ENCODE measurements around the gene STXBP1. TPM values are rescaled to one million over a fixed set of nuclear protein-coding genes. Genes with fewer than 3 reads are reported as not detected.

STXBP1 gene
- total RNA-seq, 2 experiments from 2014 or later, result 1.9 to 3.4 TPM

- ATAC-seq (ENCODE audit: poor library complexity), result no peak
- no peak for DNase-seq
- peaks cover 20% of the 10 kb centered on the region for H3K4me1 Mint-ChIP-seq (ENCODE audit: low read depth)
- H3K4me3 ChIP-seq (ENCODE audit: low read length), result no peak overlapping the region
- no peaks in the 10 kb centered on the region for H3K36me3 ChIP-seq (ENCODE audit: insufficient read depth, low read length)
- H3K9me3 ChIP-seq (ENCODE audit: control insufficient read depth in 1 of 2, insufficient read depth in 1 of 2, low read length in 2 of 2), result no peaks in the 10 kb centered on the region
- peak overlapping the region; percentile 87 for H3K4me3 Mint-ChIP-seq
- H3K27me3 ChIP-seq (ENCODE audit: control insufficient read depth in 1 of 2, insufficient read depth in 2 of 2, low read length in 2 of 2), result no peaks in the 10 kb centered on the region
- ChIA-PET CTCF (interaction anchor here (1.0 kb wide), 1 partner anchor 19 kb away, joined by 3 read pairs; no protein-coding TSS in a partner anchor), POLR2A (interaction anchor here (0.9 to 1.7 kb wide), 3 partner anchors 8 to 120 kb away, joined by 3 read pairs; no protein-coding TSS in a partner anchor)
- H3K27ac ChIP-seq (ENCODE audit: low read depth in 1 of 2, low read length in 2 of 2), result peak overlapping the region in 1 of 2 donors; percentile 52
- H3K27me3 Mint-ChIP-seq, result no peaks in the 10 kb centered on the region
- intact Hi-C loops (cut with DNase I, micrococcal nuclease), result no loop called here
- H3K9me3 Mint-ChIP-seq, result no peaks in the 10 kb centered on the region
- TF ChIP-seq, protein P1, sequence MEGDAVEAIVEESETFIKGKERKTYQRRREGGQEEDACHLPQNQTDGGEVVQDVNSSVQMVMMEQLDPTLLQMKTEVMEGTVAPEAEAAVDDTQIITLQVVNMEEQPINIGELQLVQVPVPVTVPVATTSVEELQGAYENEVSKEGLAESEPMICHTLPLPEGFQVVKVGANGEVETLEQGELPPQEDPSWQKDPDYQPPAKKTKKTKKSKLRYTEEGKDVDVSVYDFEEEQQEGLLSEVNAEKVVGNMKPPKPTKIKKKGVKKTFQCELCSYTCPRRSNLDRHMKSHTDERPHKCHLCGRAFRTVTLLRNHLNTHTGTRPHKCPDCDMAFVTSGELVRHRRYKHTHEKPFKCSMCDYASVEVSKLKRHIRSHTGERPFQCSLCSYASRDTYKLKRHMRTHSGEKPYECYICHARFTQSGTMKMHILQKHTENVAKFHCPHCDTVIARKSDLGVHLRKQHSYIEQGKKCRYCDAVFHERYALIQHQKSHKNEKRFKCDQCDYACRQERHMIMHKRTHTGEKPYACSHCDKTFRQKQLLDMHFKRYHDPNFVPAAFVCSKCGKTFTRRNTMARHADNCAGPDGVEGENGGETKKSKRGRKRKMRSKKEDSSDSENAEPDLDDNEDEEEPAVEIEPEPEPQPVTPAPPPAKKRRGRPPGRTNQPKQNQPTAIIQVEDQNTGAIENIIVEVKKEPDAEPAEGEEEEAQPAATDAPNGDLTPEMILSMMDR (IDR thresholded peaks at IDR 0.05), result no peak
- no peaks in the 10 kb centered on the region for H3K36me3 Mint-ChIP-seq (ENCODE audit: low read depth)
- H3K27ac Mint-ChIP-seq, result peak overlapping the region; percentile 63
- peaks cover 43% of the 10 kb centered on the region for H3K4me1 ChIP-seq (ENCODE audit: insufficient read depth, low read length)
Measured at GRCh38 chr9:127570533-127571111, 41.5 kb upstream of the STXBP1 start.

DNA sequence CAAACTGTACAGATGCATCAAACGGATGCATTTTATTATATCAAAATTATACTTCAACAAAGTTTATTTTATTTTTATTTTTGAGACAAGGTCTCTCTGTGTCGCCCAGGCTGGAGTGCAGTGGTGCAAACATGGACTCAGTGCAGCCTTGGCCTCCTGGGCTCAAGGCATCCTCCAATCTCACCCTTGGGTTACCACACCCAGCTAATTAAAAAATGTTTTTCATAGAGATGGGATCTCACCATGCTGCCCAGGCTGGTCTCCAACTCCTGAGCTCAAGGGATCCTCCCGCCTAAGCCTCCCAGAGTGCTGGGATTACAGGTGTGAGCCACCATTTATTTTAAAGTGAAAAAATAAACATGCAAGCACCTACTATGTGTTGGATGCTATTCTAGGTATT, 40.1 kb upstream of the STXBP1 start:
- no peaks in the 10 kb centered on the region for H3K9me3 ChIP-seq (ENCODE audit: control insufficient read depth in 1 of 2, insufficient read depth in 1 of 2, low read length in 2 of 2)
- TF ChIP-seq, protein P1 (IDR thresholded peaks at IDR 0.05), result no peak
- no peak overlapping the region for H3K27ac ChIP-seq (ENCODE audit: low read depth in 1 of 2, low read length in 2 of 2)
- Mint-ChIP-seq H3K36me3 (ENCODE audit: low read depth) (no peaks in the 10 kb centered on the region), H3K4me3 (no peak overlapping the region), H3K27ac (no peak overlapping the region), H3K4me1 (ENCODE audit: low read depth) (peaks cover 20% of the 10 kb centered on the region), H3K9me3 (no peaks in the 10 kb centered on the region), H3K27me3 (no peaks in the 10 kb centered on the region)
- intact Hi-C loops (cut with DNase I, micrococcal nuclease), result no loop called here
- no peak overlapping the region for H3K4me3 ChIP-seq (ENCODE audit: low read length)
- no peaks in the 10 kb centered on the region for H3K27me3 ChIP-seq (ENCODE audit: control insufficient read depth in 1 of 2, insufficient read depth in 2 of 2, low read length in 2 of 2)
- DNase-seq (no peak), ATAC-seq (ENCODE audit: poor library complexity) (no peak)
- H3K4me1 ChIP-seq (ENCODE audit: insufficient read depth, low read length), result peaks cover 37% of the 10 kb centered on the region
- CTCF ChIA-PET, result interaction anchor here (0.6 kb wide), 1 partner anchor 295 kb away, joined by 3 read pairs; no protein-coding TSS in a partner anchor
- no peaks in the 10 kb centered on the region for H3K36me3 ChIP-seq (ENCODE audit: insufficient read depth, low read length)
- POLR2A ChIA-PET, result interaction anchor here (0.6 kb wide), 1 partner anchor 913 kb away, joined by 3 read pairs; no protein-coding TSS in a partner anchor

- no peaks in the 10 kb centered on the region for H3K9me3 Mint-ChIP-seq
- no peak overlapping the region for H3K27ac ChIP-seq (ENCODE audit: low read depth in 1 of 2, low read length in 2 of 2)
- H3K4me1 ChIP-seq (ENCODE audit: insufficient read depth, low read length), result peaks cover 25% of the 10 kb centered on the region
- H3K27me3 ChIP-seq (ENCODE audit: control insufficient read depth in 1 of 2, insufficient read depth in 2 of 2, low read length in 2 of 2), result no peaks in the 10 kb centered on the region
- H3K9me3 ChIP-seq (ENCODE audit: control insufficient read depth in 1 of 2, insufficient read depth in 1 of 2, low read length in 2 of 2), result no peaks in the 10 kb centered on the region
- DNase-seq (peak in 1 of 14 experiments; percentile 2), ATAC-seq (ENCODE audit: poor library complexity) (no peak)
- TF ChIP-seq, protein P1 (IDR thresholded peaks at IDR 0.05), result no peak
- no peaks in the 10 kb centered on the region for H3K36me3 Mint-ChIP-seq (ENCODE audit: low read depth)
- H3K4me3 Mint-ChIP-seq, result no peak overlapping the region
- H3K27ac Mint-ChIP-seq, result no peak overlapping the region
- no peaks in the 10 kb centered on the region for H3K36me3 ChIP-seq (ENCODE audit: insufficient read depth, low read length)
- ChIA-PET CTCF (no interaction called here), POLR2A (no interaction called here)
- no peaks in the 10 kb centered on the region for H3K27me3 Mint-ChIP-seq
- H3K4me3 ChIP-seq (ENCODE audit: low read length), result no peak overlapping the region
- intact Hi-C loops (cut with DNase I, micrococcal nuclease), result no loop called here
- peaks cover 14% of the 10 kb centered on the region for H3K4me1 Mint-ChIP-seq (ENCODE audit: low read depth)
Measured at GRCh38 chr9:127572961-127573721, 38.9 kb upstream of the STXBP1 start.

Data from CD4-positive, alpha-beta T cell (primary cell).